HG02870 (cell line): ENCODE measurements around the gene MPHOSPH8.
"Not testable (repeated sequence)": the region's sequence is repeated elsewhere in the genome, so short reads cannot be mapped to it uniquely, and the experiment has no call there.

Experiments
- ATAC-seq: cut with Tn5 transposase; IDR thresholded peaks from one replicate; pipeline ENCODE4 v1.9.1; 2021; ENCODE audit warnings: mild to moderate bottlenecking, moderate library complexity; ENCODE audit not compliant: unreplicated experiment

Gene MPHOSPH8

DNA sequence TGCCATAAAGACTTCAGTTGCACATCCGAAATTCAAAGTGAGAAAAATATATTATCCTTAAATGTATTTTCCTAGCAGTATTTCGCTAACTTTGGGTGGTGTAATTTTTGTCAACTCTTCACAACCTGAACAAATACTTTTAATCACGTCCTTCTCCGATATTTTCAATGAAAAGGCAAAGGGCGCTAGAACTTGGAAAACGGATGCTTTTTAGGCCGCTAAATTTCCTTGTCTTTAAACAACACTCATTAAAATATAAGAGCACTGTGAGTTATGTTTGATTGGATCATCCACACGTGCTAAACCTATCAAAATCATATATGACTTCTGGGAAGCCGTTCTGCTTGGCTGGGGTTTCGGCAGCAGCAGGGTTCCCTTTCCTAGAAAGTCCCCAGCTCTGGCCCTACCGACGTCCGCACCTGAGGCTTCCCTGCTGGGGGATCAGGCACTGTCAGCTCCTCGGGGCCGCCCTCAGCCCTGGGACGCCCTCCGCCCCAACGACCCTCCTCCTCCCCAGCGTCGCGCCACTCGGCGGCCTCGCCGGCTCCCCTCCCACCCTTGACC is 462 bp upstream of the MPHOSPH8 start:
- ATAC-seq, result no peak

DNA sequence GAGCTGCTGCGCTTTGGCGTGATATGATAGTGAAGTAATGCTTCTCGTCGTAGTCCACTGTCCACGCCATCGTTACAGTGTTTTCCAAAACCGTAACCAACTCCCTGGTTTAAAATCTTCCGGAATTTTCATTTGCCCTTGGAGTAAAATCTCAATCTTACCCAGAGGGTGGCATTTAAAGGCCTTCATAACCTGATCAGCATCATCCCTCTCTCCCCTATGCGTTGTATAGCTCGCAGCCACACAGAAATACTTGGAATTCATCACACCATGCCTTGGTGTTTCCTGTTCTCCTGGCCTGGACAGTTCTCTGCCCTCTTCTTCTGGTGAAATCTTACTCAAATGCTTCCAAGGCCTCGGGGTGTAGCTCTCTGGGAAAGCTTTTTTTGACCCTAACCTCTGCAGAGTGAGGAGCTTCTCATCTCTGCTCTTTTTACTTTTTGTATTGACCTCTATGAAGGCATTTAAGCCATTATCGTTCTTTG is 839 bp downstream of the MPHOSPH8 start:
- ATAC-seq, result no peak

DNA sequence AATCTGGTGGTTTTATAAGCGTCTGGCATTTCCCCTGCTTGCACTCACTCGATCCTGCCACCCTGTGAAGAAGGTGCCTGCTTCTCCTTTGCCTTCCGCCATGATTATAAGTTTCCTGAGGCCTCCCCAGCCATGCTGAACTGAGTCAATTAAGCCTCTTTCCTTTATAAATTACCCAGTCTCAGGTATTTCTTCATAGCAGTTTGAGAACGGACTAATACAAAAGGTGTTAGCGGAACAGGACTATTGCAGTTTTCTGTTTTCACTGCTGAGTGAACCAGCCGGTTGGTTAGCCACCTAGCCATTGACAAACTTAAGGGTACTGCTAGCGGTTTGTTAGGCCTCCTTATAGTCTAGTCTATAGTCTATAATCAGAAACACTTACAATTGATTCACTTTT is 2.5 kb downstream of the MPHOSPH8 start:
- not testable (repeated sequence) for ATAC-seq

DNA sequence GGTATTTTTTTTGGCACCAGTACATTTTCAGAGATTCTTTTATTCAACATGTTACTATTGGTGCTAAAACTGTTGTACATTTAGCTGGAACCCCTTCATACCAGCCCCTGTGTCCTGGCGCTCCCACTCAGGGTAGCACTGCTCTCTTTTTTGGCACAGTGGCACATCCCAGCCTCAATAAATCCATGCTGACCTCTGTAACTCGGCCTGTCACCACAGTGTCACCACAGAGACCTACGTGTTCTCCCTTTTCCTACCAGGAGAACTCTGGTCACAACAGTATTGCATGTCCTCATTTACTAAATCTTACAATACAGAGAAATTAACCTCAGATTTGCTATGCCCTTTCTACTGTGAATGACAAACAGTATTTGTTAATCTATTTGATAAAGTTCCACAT is 10.2 kb downstream of the MPHOSPH8 start:
- no peak for ATAC-seq

DNA sequence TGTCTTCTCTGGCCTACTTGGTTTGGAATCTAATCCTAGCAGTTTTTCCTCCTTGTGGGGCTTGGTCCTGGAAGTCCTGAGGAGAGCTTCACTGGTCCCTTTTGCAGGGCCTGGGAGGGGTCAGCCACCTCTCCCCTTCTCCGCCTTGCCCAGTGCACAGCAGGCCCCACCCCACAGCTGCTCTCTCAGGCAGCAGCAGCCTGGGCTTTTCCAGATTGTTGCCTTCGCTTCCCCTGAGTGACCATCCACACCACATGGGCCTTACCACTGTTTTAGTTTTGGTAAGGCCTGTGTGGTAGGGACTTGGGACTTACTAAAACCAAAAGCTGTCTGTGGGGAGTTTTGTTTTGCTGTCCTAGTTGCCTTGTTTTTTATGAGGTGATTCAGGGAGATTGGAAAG is 11.5 kb downstream of the MPHOSPH8 start:
- ATAC-seq, result no peak

DNA sequence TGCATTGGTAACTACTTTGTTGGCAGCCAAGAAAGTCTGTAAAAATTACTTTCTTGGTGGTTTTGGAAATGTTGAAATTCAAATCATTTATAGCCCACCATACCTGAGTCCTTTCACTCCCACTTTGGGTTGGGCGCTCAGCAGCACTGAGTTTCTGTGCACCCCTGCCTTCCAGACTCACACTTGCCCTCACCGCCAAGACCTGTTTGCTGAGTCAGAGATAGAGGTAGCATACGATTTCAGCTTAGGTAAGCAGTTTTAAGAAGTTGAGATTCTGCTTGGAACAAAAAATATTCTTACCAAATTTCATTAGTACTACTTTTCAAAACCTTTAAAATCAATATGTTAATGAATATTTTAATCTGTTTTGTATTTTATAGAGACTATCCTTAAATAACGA is 12.6 kb downstream of the MPHOSPH8 start:
- ATAC-seq, result no peak

DNA sequence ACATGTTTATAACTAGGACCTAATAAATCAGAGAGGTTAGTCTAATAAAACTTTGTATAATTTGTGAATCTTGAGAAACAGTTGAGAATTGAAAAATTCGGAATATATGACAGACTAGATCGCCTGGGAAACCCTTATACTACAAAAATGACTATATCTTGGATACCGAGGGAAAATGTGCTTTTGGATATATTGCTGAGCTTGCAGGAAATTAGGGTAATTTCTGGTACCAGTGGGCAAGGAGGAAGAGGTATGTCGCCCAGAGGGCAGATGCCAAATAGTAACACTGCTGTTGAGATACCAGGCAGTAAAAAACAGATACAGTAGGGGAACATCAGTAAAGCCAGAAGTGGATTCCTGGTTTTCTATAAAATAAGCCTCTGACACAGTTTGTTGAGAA is 17.3 kb downstream of the MPHOSPH8 start:
- ATAC-seq, result no peak

DNA sequence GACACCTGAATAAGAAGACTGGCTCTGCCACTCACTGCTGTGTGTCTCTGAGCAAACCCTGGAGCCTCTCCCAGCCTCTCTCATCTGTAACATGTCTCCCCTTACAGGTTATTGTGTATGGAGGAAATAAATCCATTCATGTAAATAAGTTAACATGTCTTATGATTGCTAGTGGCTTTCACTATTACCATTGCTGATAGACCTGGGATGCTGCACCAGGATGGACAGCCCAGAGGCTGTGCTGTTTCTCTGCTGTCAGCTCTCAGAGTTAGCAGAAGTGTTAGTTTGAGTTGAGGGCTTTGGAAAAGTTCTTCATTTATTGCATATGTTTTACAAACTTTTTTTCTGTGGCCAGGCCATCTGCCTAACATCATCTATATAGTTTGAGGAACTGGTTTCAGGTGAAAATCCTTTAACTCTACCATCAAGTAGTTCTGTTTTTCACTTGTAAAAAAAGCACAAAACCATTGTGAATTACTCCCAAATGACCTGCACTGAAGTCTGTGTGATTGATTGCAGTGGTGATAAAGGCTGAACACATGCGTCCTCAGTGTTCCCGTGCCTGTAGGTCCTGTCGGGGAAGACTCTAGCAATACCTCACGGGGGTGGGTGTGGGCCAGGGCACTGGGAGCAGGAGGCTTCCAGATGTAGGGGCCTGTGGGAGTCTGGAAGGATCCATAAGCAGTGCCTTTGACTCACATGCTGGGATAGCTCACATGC is 24.6 kb downstream of the MPHOSPH8 start:
- ATAC-seq, result no peak

DNA sequence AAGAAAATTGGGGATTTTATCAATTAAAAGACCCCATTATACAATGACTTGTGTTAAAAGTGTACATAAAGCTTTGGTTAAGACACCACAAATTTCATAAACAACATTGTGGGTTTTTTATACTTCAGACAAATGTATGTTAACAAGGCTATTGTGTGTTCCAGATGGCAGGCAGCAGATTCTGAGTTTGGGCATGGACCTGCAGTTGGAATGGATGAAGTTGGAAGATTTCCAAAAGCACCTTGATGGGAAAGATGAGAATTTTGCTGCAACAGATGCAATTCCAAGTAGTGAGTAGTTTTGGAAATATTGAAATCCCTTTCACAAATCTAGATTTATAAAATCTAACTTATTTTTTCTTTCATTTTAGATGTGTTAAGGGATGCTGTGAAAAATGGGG is 25.4 kb downstream of the MPHOSPH8 start:
- no peak for ATAC-seq

DNA sequence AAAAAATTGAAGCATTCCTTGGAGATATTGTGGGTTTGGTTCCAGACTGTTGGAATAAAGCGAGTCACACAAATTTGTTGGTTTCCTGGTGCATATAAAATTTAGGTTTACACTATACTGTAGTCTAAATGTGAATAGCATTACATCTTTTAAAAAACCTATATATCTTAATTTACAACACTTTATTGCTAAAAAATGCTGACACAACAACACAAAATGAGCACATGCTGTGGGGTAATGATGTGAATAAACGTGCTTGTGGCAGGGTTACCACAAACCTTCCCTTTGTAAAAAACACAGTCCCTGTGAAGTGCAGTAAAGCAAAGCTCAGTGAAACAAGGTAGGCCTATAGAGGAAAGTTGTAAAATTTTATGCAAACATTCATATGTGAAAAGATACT is 27.7 kb downstream of the MPHOSPH8 start:
- no peak for ATAC-seq

DNA sequence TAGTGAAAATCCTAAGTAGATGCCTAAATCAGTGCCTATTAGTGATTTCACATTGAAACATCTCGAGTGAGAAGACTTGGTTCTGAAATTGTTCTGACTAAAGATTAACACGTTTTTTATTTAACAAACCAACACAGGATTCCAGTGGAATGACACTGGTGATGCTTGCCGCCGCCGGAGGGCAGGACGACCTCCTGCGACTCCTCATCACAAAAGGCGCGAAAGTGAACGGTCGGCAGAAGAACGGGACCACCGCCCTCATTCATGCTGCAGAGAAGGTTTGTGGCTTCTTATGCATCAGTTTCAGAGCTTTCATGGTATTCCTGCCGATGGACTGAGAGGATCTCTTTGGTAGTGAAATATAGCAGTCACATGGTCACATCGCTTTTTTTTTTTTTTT is 28.1 kb downstream of the MPHOSPH8 start:
- no peak for ATAC-seq

DNA sequence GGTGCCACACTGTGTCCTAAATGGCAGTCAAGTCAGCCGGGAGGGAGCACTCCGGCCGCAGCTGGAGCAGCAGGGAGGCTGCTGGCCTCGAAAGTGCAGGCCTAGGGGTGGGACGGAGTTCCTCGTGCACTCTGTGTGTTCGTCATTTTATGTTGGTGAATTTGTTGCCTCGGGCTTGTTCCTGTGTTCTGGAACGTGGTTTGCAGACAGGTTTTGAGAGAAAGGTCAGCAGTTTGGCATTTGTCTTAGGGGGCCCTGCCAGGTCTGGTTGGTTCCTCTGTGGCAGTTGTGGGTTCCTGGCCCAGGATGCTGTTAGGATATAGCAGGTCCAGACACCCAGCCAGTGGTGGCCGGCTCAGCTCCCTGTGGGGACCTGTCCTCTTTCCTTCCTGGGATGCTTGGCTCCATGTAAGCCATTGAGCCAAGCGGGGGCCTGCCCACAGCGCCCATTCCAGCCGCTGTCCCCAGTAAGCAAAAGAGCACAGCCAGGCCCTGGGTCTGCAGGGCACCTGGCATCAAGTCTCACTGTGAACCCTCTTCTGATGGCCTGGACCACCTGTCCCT is 30.0 kb downstream of the MPHOSPH8 start:
- ATAC-seq, result no peak

DNA sequence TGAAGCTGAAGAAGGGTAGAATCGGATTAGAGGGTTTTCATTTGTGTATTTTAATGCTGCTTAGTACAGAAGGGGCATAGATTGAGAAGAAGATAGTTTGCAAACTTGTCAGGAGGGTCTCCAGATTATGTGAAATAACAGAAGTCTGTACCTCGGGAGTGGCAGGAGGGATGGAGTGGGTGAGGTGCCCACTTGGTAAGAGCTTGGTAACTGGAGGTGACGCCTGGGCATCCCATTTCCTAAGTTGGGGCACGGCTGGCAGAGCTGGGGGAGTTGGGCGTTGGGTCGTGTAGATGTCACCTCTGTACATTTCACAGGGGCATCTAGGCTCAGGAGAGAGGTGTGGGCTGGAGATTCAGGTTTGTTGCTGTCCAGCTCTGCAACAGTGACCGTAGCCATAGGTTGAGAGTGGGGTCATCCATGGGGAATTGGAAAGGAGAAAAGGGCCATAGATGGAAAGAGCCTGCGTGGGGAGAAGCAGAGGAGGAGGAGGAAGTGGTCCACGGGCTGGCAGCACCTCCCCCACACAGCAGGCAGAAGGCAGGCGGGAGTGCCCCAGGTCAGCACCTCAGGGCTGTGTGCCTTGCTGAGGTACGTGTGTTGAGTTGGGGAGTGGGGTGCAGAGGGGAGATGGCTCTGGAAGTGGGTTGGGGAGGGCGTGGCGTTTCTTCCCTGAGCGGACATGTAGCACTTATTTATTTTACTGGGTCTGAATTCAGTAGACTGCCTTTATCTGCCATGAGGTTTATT is 31.2 kb downstream of the MPHOSPH8 start:
- no peak for ATAC-seq

DNA sequence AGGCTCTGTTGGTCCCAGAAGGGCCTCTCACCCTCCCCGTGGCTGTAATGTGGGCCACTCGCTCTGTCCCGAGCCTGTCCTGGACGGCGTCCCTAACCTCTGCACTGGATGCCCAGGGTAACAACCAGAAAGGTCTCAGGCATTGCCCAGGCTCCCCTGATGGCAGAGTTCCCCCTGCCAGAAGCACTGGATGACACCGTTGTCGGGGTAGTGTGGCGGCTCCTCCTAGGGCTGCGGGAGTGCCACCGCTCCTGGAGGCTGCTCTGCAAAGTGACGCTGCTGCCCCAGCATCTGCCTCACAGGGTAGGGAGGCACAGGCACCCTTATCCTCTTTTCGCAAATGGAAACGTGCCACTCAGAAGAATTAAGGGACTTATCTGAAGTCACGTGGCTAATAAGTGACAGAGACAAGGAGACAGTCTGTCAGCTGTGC is 32.0 kb downstream of the MPHOSPH8 start:
- ATAC-seq, result no peak

DNA sequence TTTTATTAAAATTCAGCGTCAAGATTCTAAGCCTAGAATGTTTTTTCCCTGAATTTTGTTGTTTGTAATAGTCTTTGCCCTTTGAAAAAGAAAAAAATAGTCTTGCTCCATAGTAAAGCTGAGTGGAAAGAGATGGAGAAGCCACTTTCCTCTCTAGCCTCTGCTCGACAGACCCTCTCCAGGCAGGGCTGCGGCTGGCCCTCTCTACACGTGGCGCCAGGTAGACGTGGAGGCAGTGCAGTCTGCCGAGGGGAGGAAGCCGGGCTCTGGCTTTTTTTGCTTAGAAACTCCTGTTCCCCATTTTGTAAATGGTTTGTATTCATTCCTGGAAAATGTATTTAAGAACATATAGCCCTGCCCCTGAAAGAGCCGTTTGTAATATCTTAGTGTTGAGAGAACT is 35.3 kb downstream of the MPHOSPH8 start:
- no peak for ATAC-seq

DNA sequence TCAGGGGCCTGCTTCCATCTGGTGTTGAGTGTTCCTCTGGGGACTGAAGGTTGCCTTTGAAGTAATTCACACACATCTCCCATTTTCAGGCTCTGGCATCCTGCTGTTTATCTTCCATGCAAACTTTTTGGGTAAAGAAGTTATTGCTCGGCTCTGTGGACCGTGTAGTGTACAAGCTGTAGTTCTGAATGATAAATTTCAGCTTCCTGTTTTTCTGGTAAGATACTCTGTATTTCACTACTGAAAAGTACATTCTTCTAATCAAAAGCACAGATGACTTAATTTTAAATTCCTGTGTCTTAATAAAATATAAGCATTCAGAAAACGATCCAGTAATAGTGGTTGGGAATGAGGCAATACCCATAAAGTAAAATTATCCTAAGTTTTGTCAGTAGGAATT is 36.7 kb downstream of the MPHOSPH8 start:
- ATAC-seq, result no peak

DNA sequence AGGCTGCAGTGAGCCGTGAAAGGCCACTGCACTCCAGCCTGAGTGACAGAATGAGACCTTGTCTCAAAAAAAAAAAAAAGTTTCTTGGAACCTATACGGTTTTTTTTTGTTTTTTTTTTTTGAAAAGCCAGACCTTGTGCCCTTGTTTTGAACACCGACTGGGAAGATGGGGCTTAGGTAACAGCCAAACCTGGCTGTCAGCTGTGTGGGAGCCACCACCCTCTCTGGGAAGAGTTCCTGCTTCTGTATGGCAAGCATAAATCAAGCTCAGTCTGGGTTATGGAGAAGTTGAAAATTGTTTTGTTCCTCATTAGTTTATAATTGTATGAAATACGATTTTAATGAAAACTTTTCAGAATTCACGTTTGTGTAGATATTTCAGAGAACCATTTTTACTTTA is 39.5 kb downstream of the MPHOSPH8 start:
- no peak for ATAC-seq

DNA sequence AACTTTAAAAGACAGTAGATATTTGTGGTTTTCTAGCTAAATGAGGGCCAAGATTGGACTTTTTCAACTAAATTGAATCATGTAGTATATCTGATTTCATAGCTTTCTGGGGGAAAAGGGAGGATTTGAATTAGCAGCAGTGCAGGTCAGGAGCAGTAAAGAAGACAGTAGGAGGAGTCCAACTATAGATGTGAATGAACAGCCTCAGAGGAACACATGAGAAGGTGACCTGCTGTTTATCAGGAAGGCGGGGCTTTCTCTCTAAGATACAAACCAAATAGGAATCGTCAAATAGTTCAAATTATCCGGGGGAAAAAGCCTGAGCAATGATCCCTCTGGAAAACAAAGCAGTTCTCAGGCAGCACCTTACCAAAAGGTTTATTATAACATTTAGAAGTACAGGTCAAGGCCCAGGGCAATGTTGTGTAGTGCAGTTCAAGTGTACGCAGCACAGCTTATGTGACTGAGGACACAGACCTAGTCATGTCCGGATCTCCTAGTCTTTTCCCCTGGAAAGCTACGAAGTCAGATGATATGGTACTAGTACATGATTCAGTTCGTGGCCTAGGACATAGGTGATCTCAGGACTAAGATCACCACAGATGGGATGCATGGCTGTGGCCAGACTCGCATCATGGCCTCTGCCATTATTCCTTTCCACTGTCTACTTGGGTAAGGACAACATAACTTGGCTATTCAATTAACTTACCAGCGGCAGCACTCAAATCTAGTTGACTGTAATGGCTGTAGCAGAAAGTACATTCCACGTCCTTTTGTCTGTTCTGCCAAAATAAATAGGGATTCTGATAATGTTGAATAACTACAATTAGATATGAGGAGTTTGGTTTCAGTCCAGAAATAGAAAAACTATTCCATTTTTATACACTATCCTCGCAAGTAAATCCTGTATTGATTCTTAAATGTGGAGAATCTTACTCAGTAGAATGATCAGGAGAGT is 40.3 kb downstream of the MPHOSPH8 start:
- ATAC-seq, result no peak

DNA sequence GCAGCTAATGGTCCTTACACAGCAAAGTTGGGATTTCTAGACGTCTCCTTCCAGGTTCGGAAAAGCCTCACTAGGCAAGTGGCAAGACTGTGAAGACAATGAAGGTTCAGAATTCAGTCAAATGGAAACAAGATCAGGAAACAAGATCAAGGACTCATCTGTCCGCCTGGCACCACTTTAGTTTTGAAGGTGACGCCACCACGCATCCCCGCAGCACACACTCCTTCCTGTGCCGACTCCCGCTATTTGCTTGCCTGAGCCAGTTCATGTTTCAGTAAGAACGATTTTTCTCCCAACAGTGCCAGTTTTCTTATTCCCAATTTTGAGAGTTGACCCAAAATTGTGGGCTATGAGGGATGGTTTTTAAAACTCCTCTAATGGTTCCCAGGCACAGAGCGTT is 41.4 kb downstream of the MPHOSPH8 start:
- ATAC-seq, result no peak

DNA sequence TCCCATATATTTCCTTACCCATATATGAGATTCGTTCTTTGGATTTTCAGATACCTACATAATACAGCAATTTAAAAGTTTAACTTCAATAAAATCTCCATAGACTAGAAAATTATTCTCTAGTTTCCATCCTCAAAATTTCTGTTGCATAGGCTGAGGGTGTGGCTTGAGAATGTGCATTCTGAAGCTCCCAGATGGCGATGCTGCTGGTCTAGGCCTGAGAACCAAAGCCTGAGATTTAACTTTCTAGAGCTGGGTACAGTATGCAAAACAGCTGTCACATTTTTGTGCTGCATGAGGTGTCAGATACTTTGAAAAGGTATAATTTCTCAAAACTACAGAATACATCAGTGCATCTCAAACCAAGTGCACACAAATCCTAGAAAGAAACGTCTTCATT is 42.7 kb downstream of the MPHOSPH8 start:
- ATAC-seq, result no peak

DNA sequence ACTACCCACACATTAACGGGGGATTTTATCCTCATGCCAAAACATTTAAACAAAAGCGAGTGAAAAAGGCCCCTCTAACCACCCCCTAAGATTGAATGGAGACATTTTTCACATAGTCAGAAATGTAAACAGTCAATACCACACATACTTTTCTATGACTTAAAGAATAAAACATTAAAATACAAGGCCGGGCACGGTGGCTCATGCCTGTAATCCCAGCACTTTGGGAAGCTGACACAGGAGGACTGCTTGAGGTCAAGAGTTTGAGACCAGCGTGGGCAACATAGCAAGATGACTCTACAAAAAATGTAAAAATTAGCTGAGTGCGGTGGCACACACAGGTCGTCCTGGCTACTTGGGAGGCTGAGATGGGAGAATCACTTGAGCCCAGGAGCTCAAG is 47.3 kb downstream of the MPHOSPH8 start:
- ATAC-seq, result no peak
